Parathyroid adenoma (tissue), 2 donors: ENCODE data around the gene RGSL1.
A peak's percentile ranks its signal among the peaks of the same experiment; 100 is the strongest.

ENCODE experiments used
- H2AFZ ChIP-seq: fragments of 300-600 bp; sonication (generic); one replicate; pipeline ENCODE4 v1.7.0; 2017; ENCODE audit warnings: antibody characterized with exemption, mild to moderate bottlenecking
- H3K27ac ChIP-seq: fragments of 300-600 bp; sonication (generic); one replicate; pipeline ENCODE4 v1.7.0; 2017
- H3K27me3 ChIP-seq: fragments of 300-600 bp; sonication (generic); one replicate; pipeline ENCODE4 v1.7.0; 2017; ENCODE audit warnings: low read length; ENCODE audit not compliant: control insufficient read depth, insufficient read depth
- H3K36me3 ChIP-seq: fragments of 300-600 bp; sonication (generic); one replicate; pipeline ENCODE4 v1.7.0; 2017; ENCODE audit warnings: low read length; ENCODE audit not compliant: control insufficient read depth, insufficient read depth
- H3K4me1 ChIP-seq: fragments of 300-600 bp; sonication (generic); one replicate; pipeline ENCODE4 v1.7.0; 2017; ENCODE audit warnings: control low read depth
- H3K4me2 ChIP-seq: fragments of 300-600 bp; sonication (generic); one replicate; pipeline ENCODE4 v1.7.0; 2017; ENCODE audit warnings: low read length
- H3K4me3 ChIP-seq: fragments of 300-600 bp; sonication (generic); one replicate; pipeline ENCODE4 v1.7.0; 2017; ENCODE audit warnings: low read depth, low read length
- H3K79me2 ChIP-seq: fragments of 300-600 bp; sonication (generic); one replicate; pipeline ENCODE4 v1.7.0; 2017; ENCODE audit warnings: control low read depth
- H3K9ac ChIP-seq: fragments of 300-600 bp; sonication (generic); one replicate; pipeline ENCODE4 v1.7.0; 2017; ENCODE audit warnings: mild to moderate bottlenecking
- H3K9me3 ChIP-seq: fragments of 300-600 bp; sonication (generic); one replicate; pipeline ENCODE4 v1.7.0; 2017; ENCODE audit warnings: low read length; ENCODE audit not compliant: control insufficient read depth
- TF ChIP-seq, protein P1 (sequence below): fragments of 300-600 bp; sonication (generic); IDR thresholded peaks from one replicate; pipeline ENCODE4 v1.7.0; 2017; ENCODE audit warnings: antibody characterized with exemption, mild to moderate bottlenecking
- donor health status: primary hyperparathyroidism.

Gene RGSL1

GRCh38 chr1:182602935-182603645 lies 153.1 kb downstream of the RGSL1 start:
- H3K27me3 ChIP-seq = no peaks in the 10 kb centered on the region
- TF ChIP-seq, protein P1, sequence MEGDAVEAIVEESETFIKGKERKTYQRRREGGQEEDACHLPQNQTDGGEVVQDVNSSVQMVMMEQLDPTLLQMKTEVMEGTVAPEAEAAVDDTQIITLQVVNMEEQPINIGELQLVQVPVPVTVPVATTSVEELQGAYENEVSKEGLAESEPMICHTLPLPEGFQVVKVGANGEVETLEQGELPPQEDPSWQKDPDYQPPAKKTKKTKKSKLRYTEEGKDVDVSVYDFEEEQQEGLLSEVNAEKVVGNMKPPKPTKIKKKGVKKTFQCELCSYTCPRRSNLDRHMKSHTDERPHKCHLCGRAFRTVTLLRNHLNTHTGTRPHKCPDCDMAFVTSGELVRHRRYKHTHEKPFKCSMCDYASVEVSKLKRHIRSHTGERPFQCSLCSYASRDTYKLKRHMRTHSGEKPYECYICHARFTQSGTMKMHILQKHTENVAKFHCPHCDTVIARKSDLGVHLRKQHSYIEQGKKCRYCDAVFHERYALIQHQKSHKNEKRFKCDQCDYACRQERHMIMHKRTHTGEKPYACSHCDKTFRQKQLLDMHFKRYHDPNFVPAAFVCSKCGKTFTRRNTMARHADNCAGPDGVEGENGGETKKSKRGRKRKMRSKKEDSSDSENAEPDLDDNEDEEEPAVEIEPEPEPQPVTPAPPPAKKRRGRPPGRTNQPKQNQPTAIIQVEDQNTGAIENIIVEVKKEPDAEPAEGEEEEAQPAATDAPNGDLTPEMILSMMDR = no peak
- H3K9ac ChIP-seq = no peak overlapping the region
- no peaks in the 10 kb centered on the region for H3K9me3 ChIP-seq
- H3K4me3 ChIP-seq = no peak overlapping the region
- no peaks in the 10 kb centered on the region for H3K79me2 ChIP-seq
- no peaks in the 10 kb centered on the region for H3K36me3 ChIP-seq
- no peak overlapping the region for H3K4me2 ChIP-seq
- H2AFZ ChIP-seq = no peak overlapping the region
- no peak overlapping the region for H3K27ac ChIP-seq
- H3K4me1 ChIP-seq = no peaks in the 10 kb centered on the region

DNA sequence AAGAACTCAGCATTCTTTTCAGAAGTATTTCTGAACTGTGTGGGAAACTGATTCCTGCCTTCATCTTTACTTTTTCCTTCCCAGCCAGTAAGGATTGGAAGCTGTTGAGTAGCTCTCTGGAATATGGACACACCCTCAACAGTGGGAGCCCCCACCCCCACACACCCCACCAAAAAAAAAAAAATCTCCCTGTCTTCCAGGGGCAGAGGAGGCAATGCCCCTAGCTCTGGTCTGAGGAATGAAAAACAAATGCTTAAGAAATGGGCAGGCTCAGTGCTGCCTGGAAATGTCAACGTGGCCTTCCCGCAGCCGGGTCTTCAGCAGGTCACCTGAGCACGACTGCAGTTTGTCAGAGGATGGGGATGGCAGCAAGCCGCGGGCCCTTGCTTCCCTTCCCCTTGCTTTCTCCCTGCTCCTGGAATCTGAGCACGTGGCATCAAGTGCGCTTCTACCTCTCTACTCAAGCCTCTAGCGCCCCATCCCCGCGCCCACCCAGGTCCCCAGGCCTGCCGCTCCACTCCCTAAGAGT lies 153.8 kb downstream of the RGSL1 start:
- H3K27ac ChIP-seq = no peak overlapping the region
- no peaks in the 10 kb centered on the region for H3K79me2 ChIP-seq
- H2AFZ ChIP-seq = peak overlapping the region; percentile 36
- H3K27me3 ChIP-seq = no peaks in the 10 kb centered on the region
- H3K4me1 ChIP-seq = no peaks in the 10 kb centered on the region
- H3K4me3 ChIP-seq = peak overlapping the region; percentile 45
- H3K4me2 ChIP-seq = peak overlapping the region; percentile 72
- no peaks in the 10 kb centered on the region for H3K9me3 ChIP-seq
- TF ChIP-seq, protein P1 = no peak
- H3K36me3 ChIP-seq = no peaks in the 10 kb centered on the region
- no peak overlapping the region for H3K9ac ChIP-seq

DNA sequence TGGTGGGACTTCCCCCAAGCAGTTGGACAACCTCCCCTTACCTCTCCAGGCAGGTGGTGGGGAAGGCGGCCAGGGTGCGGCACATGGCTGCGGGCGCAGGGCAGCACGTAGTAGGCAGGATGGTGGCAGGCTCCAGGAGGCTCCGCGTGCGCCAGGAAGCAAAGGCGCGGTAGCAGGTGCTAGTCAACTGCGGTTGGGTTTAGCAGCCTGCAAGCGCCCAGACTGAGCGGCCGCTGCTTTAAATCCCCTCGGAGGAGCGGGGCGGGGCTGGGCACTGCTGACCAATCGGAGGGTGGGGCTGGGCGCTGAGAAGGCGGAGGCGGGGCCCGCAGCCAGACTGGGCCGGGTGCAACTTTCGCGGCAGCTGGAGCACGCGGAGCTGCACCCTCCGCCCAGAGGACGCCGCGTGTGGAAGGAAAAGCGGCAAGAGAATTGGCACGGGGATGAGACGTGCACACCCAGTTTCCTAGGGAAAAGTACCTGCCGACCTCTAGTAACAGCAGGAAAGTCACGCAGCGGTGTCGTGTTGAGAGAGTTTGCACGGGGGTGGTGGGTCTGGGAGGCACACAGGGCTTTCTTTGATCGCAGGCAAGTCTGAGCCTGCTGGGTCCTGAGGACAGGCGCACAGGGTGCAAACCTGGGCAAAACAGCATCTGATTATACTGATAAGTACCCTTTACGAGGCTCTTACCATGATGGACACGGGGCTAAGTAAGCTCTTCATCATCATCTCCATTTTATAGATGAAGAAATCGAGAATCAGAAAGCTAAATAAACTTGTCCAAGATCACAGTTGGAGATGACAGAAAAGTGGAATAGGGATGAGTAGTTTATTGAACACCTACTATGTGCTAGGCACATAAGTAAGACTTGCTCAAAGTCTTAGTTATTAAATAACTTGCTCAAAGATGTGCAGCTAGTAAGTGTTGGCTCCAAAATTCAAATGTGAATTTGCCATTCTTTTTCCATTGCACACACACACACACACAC lies 154.5 kb downstream of the RGSL1 start, which contains the start of gene RGS16:
RGS16 (minus strand) TSS at position 215 of the 990 bp plus-strand sequence; CDS start at position 85, 130 bp downstream.
- peak within 1 kb of the TSS; percentile 45 for H3K4me3 ChIP-seq
- TF ChIP-seq, protein P1 = no peak
- H3K79me2 ChIP-seq = no peaks in the 10 kb centered on the region
- H3K4me2 ChIP-seq = peak within 1 kb of the TSS; percentile 72
- H2AFZ ChIP-seq = peak within 1 kb of the TSS; percentile 36
- no peak within 1 kb of the TSS for H3K9ac ChIP-seq
- H3K4me1 ChIP-seq = no peaks in the 10 kb centered on the region
- no peak within 1 kb of the TSS for H3K27ac ChIP-seq
- no peaks in the 10 kb centered on the region for H3K36me3 ChIP-seq
- no peaks in the 10 kb centered on the region for H3K9me3 ChIP-seq
- H3K27me3 ChIP-seq = no peaks in the 10 kb centered on the region

DNA sequence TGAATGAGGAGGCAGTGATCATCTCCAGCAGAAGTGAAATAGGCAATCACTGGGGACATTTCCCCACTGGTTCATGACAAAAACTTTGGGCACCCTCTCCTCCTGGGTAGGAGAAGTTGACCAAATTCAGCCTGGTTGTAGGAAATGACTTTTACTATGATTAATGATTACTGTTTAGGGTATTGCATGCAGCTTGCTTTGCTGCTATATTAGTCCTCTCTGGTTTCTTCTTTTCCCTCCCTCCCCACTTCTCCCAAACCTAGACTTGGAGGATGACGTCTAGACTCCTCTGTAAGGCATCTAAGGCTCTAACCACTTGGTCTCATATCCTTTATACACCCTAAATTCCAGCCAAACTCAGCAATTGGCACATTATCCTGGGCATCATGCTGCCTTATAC lies 157.6 kb downstream of the RGSL1 start:
- Histone ChIP-seq H3K36me3 (no peaks in the 10 kb centered on the region), H3K4me3 (no peak overlapping the region), H2AFZ (no peak overlapping the region), H3K9ac (no peak overlapping the region), H3K4me1 (no peaks in the 10 kb centered on the region), H3K9me3 (no peaks in the 10 kb centered on the region), H3K27me3 (no peaks in the 10 kb centered on the region), H3K27ac (no peak overlapping the region), H3K79me2 (no peaks in the 10 kb centered on the region), H3K4me2 (no peak overlapping the region)
- TF ChIP-seq, protein P1 = no peak
